H1 (cell line): ENCODE measurements around the gene LMAN2. TPM values are rescaled to one million over a fixed set of nuclear protein-coding genes. Genes with fewer than 3 reads are reported as not detected.

Experiments
- CTCF ChIA-PET: fragments of 300-600 bp; sonication (Branson Sonifier 250); formaldehyde crosslinking; loops from one replicate; lab custom pipeline; 2021; ENCODE audit not compliant: partially characterized antibody; lab: Charles Lee
- POLR2A ChIA-PET: fragments of 300-600 bp; sonication (Branson Sonifier 250); formaldehyde crosslinking; loops from one replicate; lab custom pipeline; 2021; ENCODE audit warnings: inconsistent platforms; ENCODE audit not compliant: partially characterized antibody; lab: Charles Lee
- DNase-seq, 2 experiments: peaks; one replicate each; pipeline versions ENCODE4 v3.0.0 to v3.0.0-alpha.2; 2010 to 2022; ENCODE audit warnings: low spot score in 2 of 2, low read depth in 1 of 2, mixed read lengths in 1 of 2
- FAIRE-seq: peaks from 2 replicates; lab custom pipeline; 2011; peaks lifted over from hg19 to GRCh38; lab: Jason Lieb, UNC
- H2AFZ ChIP-seq: 2 replicates; pipeline ENCODE4 v1.8.1; 2012; ENCODE audit warnings: low read length, inconsistent platforms
- H2AK5ac ChIP-seq: 2 replicates; pipeline ENCODE4 v1.6.1; 2013; ENCODE audit warnings: low read depth, low read length
- H2BK120ac ChIP-seq: replicated peaks from 2 replicates; pipeline ENCODE3; 2013; ENCODE audit warnings: low read depth, low read length, inconsistent platforms
- H2BK12ac ChIP-seq: 2 replicates; pipeline ENCODE4 v1.6.1; 2013; ENCODE audit warnings: low read depth, low read length
- H2BK15ac ChIP-seq: 2 replicates; pipeline ENCODE4 v1.6.1; 2013; ENCODE audit warnings: low read length
- H2BK20ac ChIP-seq: 2 replicates; pipeline ENCODE4 v1.6.1; 2013; ENCODE audit warnings: low read length
- H2BK5ac ChIP-seq: 2 replicates; pipeline ENCODE4 v1.6.1; 2013; ENCODE audit warnings: low read depth, low read length
- H3K14ac ChIP-seq: 2 replicates; pipeline ENCODE4 v1.6.1; 2013; ENCODE audit warnings: inconsistent platforms; ENCODE audit not compliant: insufficient read length
- H3K18ac ChIP-seq: 2 replicates; pipeline ENCODE4 v1.6.1; 2013; ENCODE audit warnings: low read length; ENCODE audit errors: extremely low read depth
- H3K23ac ChIP-seq: 2 replicates; pipeline ENCODE4 v1.6.1; 2013; ENCODE audit warnings: inconsistent platforms; ENCODE audit not compliant: insufficient read length
- H3K23me2 ChIP-seq: 2 replicates; pipeline ENCODE4 v1.6.1; 2013; ENCODE audit warnings: low read depth, low read length
- H3K27ac ChIP-seq: 2 replicates; pipeline ENCODE4 v1.6.1; 2011; ENCODE audit warnings: low read depth, low read length, inconsistent platforms
- H3K27me3 ChIP-seq, 4 experiments: replicated peaks in 1 of 4; 1 replicate in 1 of 4; 2 replicates in 3 of 4; pipeline versions ENCODE4 v1.6.1 to v1.8.1; 2011 to 2013; ENCODE audit warnings: low read length in 3 of 4, mild to moderate bottlenecking in 3 of 4, inconsistent platforms in 2 of 4, mixed read lengths in 2 of 4, moderate library complexity in 1 of 4; ENCODE audit not compliant: control insufficient read depth in 3 of 4, insufficient read depth in 3 of 4; ENCODE audit errors: extremely low read depth in 1 of 4
- H3K36me3 ChIP-seq, 4 experiments: 2 replicates each; pipeline versions ENCODE4 v1.6.1 to v1.8.1; 2011 to 2013; ENCODE audit warnings: mild to moderate bottlenecking in 4 of 4, low read length in 3 of 4, moderate library complexity in 2 of 4, control low read depth in 1 of 4, inconsistent platforms in 1 of 4; ENCODE audit not compliant: insufficient read depth in 4 of 4, control insufficient read depth in 2 of 4
- H3K4ac ChIP-seq: replicated peaks from 2 replicates; pipeline ENCODE3; 2013; ENCODE audit warnings: low read length, low read depth, mixed read lengths, inconsistent platforms; ENCODE audit not compliant: insufficient read length
- H3K4me1 ChIP-seq, 4 experiments: replicated peaks in 1 of 4; 1 replicate in 1 of 4; 2 replicates in 3 of 4; pipeline versions ENCODE4 v1.6.1 to v1.8.1; 2011 to 2013; ENCODE audit warnings: low read length in 3 of 4, inconsistent platforms in 2 of 4, mixed read lengths in 1 of 4; ENCODE audit not compliant: insufficient read depth in 4 of 4, control insufficient read depth in 3 of 4
- H3K4me2 ChIP-seq, 2 experiments: 2 replicates each; pipeline versions ENCODE4 v1.6.1 to v1.8.1; 2011 to 2013; ENCODE audit warnings: low read depth in 2 of 2, low read length in 2 of 2, control low read depth in 1 of 2, inconsistent platforms in 1 of 2, mild to moderate bottlenecking in 1 of 2; ENCODE audit not compliant: insufficient read depth in 1 of 2
- H3K4me3 ChIP-seq, 4 experiments: fragments of 200-600, 300-600 bp in 1 of 4; sonication (generic), shearing (Covaris generic), sonication (Bioruptor Twin) in 1 of 4; 2 replicates each; pipeline versions ENCODE4 v1.5.1 to v1.8.1; 2011 to 2016; ENCODE audit warnings: low read length in 4 of 4, low read depth in 3 of 4, control low read depth in 2 of 4, inconsistent platforms in 2 of 4, mild to moderate bottlenecking in 2 of 4, mixed read lengths in 1 of 4, moderate library complexity in 1 of 4; ENCODE audit not compliant: insufficient read depth in 2 of 4; ENCODE audit errors: extremely low read depth in 1 of 4
- H3K56ac ChIP-seq: replicated peaks from 2 replicates; pipeline ENCODE3; 2013; ENCODE audit warnings: low read depth, mild to moderate bottlenecking, mixed read lengths, low read length, inconsistent platforms; ENCODE audit not compliant: insufficient read length
- H3K79me1 ChIP-seq: 2 replicates; pipeline ENCODE4 v1.6.1; 2013; ENCODE audit warnings: low read depth, low read length, control low read depth
- H3K79me2 ChIP-seq, 2 experiments: 2 replicates each; pipeline versions ENCODE4 v1.6.1 to v1.8.1; 2012 to 2013; ENCODE audit warnings: low read length in 2 of 2, mild to moderate bottlenecking in 2 of 2, inconsistent platforms in 1 of 2; ENCODE audit not compliant: insufficient read depth in 2 of 2, control insufficient read depth in 1 of 2
- H3K9ac ChIP-seq, 4 experiments: replicated peaks in 1 of 4; 1 replicate in 1 of 4; 2 replicates in 3 of 4; pipeline versions ENCODE4 v1.6.1 to v1.8.1; 2011 to 2013; ENCODE audit warnings: low read depth in 3 of 4, low read length in 3 of 4, control low read depth in 2 of 4, mild to moderate bottlenecking in 2 of 4, moderate library complexity in 2 of 4, inconsistent platforms in 1 of 4; ENCODE audit errors: extremely low read depth in 1 of 4
- H3K9me3 ChIP-seq, 2 experiments: 2 replicates each; pipeline versions ENCODE4 v1.6.1 to v1.8.1; 2012 to 2013; ENCODE audit warnings: mild to moderate bottlenecking in 2 of 2, moderate library complexity in 2 of 2, control low read depth in 1 of 2, inconsistent platforms in 1 of 2, low read depth in 1 of 2, low read length in 1 of 2, mixed read lengths in 1 of 2; ENCODE audit not compliant: insufficient read depth in 2 of 2
- H4K20me1 ChIP-seq, 2 experiments: replicated peaks in 1 of 2; 2 replicates each; pipeline versions ENCODE3 to v1.8.1; 2011 to 2013; ENCODE audit warnings: inconsistent platforms in 2 of 2, low read length in 2 of 2, mild to moderate bottlenecking in 1 of 2; ENCODE audit not compliant: insufficient read depth in 2 of 2, control insufficient read depth in 1 of 2
- H4K5ac ChIP-seq: 2 replicates; pipeline ENCODE4 v1.6.1; 2013; ENCODE audit warnings: low read length, low read depth, mixed read lengths, inconsistent platforms; ENCODE audit not compliant: insufficient read length
- H4K8ac ChIP-seq: 2 replicates; pipeline ENCODE4 v1.8.0; 2013; ENCODE audit warnings: mild to moderate bottlenecking, moderate library complexity, low read length, inconsistent platforms; ENCODE audit not compliant: insufficient read depth; ENCODE audit errors: extremely low read depth
- H4K91ac ChIP-seq: replicated peaks from 2 replicates; pipeline ENCODE3; 2013; ENCODE audit warnings: low read length, mixed read lengths, inconsistent platforms; ENCODE audit not compliant: insufficient read length
- BCL11A ChIP-seq, 2 experiments: IDR thresholded peaks; one replicate each; pipeline ENCODE4 v1.6.1; 2011; ENCODE audit warnings: low read depth in 2 of 2, low read length in 2 of 2, mild to moderate bottlenecking in 2 of 2
- BRCA1 ChIP-seq: IDR thresholded peaks from 2 replicates; pipeline ENCODE4 v1.6.1; 2012; ENCODE audit warnings: low read depth, low read length, improper control_type of control experiment
- CBX8 ChIP-seq: fragments of 300-800, 300-1000 bp; sonication (generic); IDR thresholded peaks from 2 replicates; pipeline ENCODE4 v1.7.1; 2016; ENCODE audit warnings: low read depth, low read length, borderline replicate concordance
- CHD1 ChIP-seq: IDR thresholded peaks from 2 replicates; pipeline ENCODE4 v1.6.1; 2012; ENCODE audit warnings: low read depth, low read length, improper control_type of control experiment
- JUN ChIP-seq: IDR thresholded peaks from 2 replicates; pipeline ENCODE4 v1.6.1; 2011; ENCODE audit warnings: low read depth, mild to moderate bottlenecking, improper control_type of control experiment, low read length
- KDM1A ChIP-seq: fragments of 200-600, 300-600 bp; sonication (generic); IDR thresholded peaks from 2 replicates; pipeline ENCODE4 v1.7.1; 2016; ENCODE audit warnings: mild to moderate bottlenecking, low read length, borderline replicate concordance
- POU5F1 ChIP-seq: IDR thresholded peaks from 2 replicates; pipeline ENCODE4 v1.6.1; 2011; ENCODE audit warnings: low read depth, mild to moderate bottlenecking, low read length, moderate library complexity
- SIN3A ChIP-seq, 2 experiments: IDR thresholded peaks in 1 of 2; conservative IDR thresholded peaks in 1 of 2; 2 replicates each; pipeline ENCODE4 v1.6.1; 2011 to 2012; ENCODE audit warnings: low read length in 2 of 2, improper control_type of control experiment in 1 of 2, low read depth in 1 of 2, mild to moderate bottlenecking in 1 of 2
- WGBS, 2 experiments: shearing (Covaris generic) in 1 of 2; methylation state at CpG; one replicate each; pipeline versions ENCODE4 v1.1.6 to v1.1.7; 2013 to 2015; ENCODE audit warnings: low lambda C conversion rate in 2 of 2, mixed read lengths in 2 of 2, inconsistent platforms in 1 of 2, low coverage in 1 of 2, missing lambda C conversion rate in 1 of 2; ENCODE audit not compliant: insufficient replicate concordance in 2 of 2, insufficient coverage in 1 of 2, insufficient read length in 1 of 2; ENCODE audit errors: extremely low coverage in 1 of 2, missing lambda C conversion rate in 1 of 2; 5-methylcytosine and 5-hydroxymethylcytosine counted together
- polyA plus RNA-seq, 7 experiments: library from polyadenylated mRNA; depleted of rRNA in 3 of 7; stranded (reverse) in 5 of 7; unstranded in 2 of 7; fragments of >200 nt in 5 of 7; fragments of 200-250 nt in 2 of 7; gene quantifications; 1 replicate in 5 of 7; 2 replicates in 1 of 7; 4 replicates in 1 of 7; pipeline versions ENCODE4 v1.2.1 to v1.2.3, GENCODE V29; 2011 to 2013; ENCODE audit warnings: missing spikeins in 2 of 7, mixed read lengths in 2 of 7
- total RNA-seq: library from RNA; stranded (reverse); fragmentation: NEBNext Ultra II Directional; extraction: Animal tissue kit (Norgen Biotek cat#: 25700); gene quantifications from 2 replicates; pipeline ENCODE4 v1.2.1, GENCODE V29; 2021
- TF ChIP-seq, protein P1 (sequence below): IDR thresholded peaks from 2 replicates; pipeline ENCODE4 v1.6.1; 2011; ENCODE audit warnings: low read depth, mild to moderate bottlenecking, low read length; ENCODE audit not compliant: insufficient read depth

LMAN2 gene
- total and polyA plus RNA-seq, 2 of the 8 experiments (the other 6 are each of a cell fraction or from before 2014, with no cell fraction given) = 116 to 225 TPM

DNA sequence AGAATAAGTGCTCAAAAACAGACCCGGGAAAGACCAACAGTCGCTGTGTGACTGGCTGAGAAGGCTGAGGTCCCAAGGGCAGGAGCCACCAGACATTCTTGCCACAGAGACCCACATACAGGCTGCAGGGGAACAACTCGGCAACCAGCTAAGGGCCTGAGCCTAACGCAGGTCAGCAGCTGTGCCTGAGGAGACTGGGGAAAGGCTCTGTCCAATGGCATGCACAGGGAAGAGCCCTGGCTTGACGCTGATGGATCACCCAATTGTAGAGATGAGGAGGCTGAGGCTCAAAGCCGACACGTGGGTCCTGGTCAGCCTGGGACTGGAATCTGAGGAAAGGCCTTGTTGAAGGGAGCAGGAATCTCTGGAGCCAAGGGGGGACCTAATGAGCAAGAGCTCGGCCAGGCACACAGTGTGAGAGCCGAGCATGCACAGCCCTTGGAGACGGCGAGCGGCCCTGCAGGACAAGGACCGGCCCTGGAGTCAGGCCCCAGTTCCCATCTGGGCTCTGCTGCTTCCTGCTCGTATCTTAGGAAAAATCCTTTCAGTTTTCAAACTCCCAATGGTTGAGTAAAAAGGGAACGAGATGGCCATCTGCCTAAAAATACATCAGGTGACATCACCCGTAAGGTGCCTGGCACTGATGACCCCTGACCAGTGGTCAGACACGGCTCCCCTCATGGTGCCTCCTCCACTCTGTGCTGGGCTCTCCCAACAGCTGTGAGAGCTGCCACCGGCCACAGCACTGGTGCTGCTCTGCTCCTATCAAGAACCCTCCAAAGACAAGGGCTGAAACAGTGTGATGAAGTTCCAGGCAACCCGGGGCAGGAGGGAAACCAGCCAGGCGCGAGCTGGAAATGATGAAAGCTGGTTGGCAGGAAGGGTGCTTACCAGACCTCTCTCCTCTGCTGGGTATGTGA is 16.4 kb downstream of the LMAN2 start:
- Histone ChIP-seq H3K79me1 (peaks cover 9% of the 10 kb centered on the region), H2BK15ac (no peak overlapping the region), H2BK12ac (no peak overlapping the region), H4K91ac (no peak overlapping the region), H3K9me3 (no peaks in the 10 kb centered on the region), H3K27ac (no peak overlapping the region), H2AK5ac (no peak overlapping the region), H3K14ac (no peak overlapping the region), H4K8ac (no peak overlapping the region), H3K9ac (no peak overlapping the region), H3K23me2 (no peaks in the 10 kb centered on the region), H4K20me1 (peaks cover 0 to 17% of the 10 kb centered on the region in 2 experiments), H3K23ac (no peak overlapping the region), H4K5ac (no peak overlapping the region), H2AFZ (no peak overlapping the region), H3K79me2 (peaks cover 3 to 8% of the 10 kb centered on the region in 2 experiments; a peak in 2 of 4 replicates), H3K4me3 (no peak overlapping the region), H3K4me1 (peaks cover 0 to 5% (median 3%) of the 10 kb centered on the region in 4 experiments; a peak in 4 of 7 replicates), H3K4me2 (no peak overlapping the region), H2BK120ac (no peak overlapping the region), H2BK5ac (no peak overlapping the region), H2BK20ac (no peak overlapping the region), H3K18ac (no peak overlapping the region), H3K4ac (no peak overlapping the region), H3K27me3 (no peaks in the 10 kb centered on the region), H3K56ac (no peak overlapping the region), H3K36me3 (peaks cover 22 to 37% (median 33%) of the 10 kb centered on the region in 4 experiments)
- DNase-seq (no peak), FAIRE-seq (no peak)
- ChIA-PET CTCF (interaction anchor here (1.1 to 10.3 kb wide), 11 partner anchors 9 to 112 kb away, joined by 3 to 100 read pairs (median 4); partner anchors contain the start of gene RGS14), POLR2A (interaction anchor here (0.6 to 2.0 kb wide), 3 partner anchors 8 to 44 kb away, joined by 3 to 6 read pairs (median 4); partner anchors contain the start of gene LMAN2)
- 95% methylated on average over 21 of the region's 21 CpGs; no CpG with 5 or more reads in 1 of the 2 experiments for WGBS, 2 experiments
- TF ChIP-seq KDM1A (no peak), CBX8 (no peak), JUN (no peak), POU5F1 (no peak), BRCA1 (no peak), SIN3A (conservative IDR thresholded peaks at IDR 0.05 in 1 of 2, IDR thresholded peaks at IDR 0.05 in 1 of 2; ENCODE audit: low read depth in 1 of 2, low read length in 2 of 2) (no peak), CHD1 (no peak), BCL11A (IDR thresholded peaks at IDR 0.05; ENCODE audit: low read depth in 2 of 2, low read length in 2 of 2) (no peak)
- TF ChIP-seq, protein P1, sequence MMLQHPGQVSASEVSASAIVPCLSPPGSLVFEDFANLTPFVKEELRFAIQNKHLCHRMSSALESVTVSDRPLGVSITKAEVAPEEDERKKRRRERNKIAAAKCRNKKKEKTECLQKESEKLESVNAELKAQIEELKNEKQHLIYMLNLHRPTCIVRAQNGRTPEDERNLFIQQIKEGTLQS = no peak
